GM23338 (cell line): ENCODE data around the gene ZNF426. TPM values are rescaled to one million over a fixed set of nuclear protein-coding genes. Genes with fewer than 3 reads are reported as not detected.

Experiments used
- ZNF331 ChIP-seq: fragments of 250-450 bp; sonication (Bioruptor Pico); IDR thresholded peaks from 2 replicates; pipeline ENCODE4 v1.5.0; 2020; ENCODE audit warnings: low read depth, mild to moderate bottlenecking, moderate library complexity
- polyA plus RNA-seq: library from polyadenylated mRNA; unstranded; fragments of >200 nt; fragmentation: Nextera tagmentation; extraction: Ambion mirVana; gene quantifications from 2 replicates; pipeline ENCODE4 v1.2.1, GENCODE V29; 2016
- total RNA-seq: library from RNA; depleted of rRNA; stranded (reverse); fragments of >200 nt; shearing (Covaris generic); gene quantifications from 2 replicates; pipeline ENCODE4 v1.2.3, GENCODE V29; 2014; rRNA removed

Gene ZNF426
- total and polyA plus RNA-seq, 2 experiments from 2014 or later: 11.0 to 22.7 TPM

DNA sequence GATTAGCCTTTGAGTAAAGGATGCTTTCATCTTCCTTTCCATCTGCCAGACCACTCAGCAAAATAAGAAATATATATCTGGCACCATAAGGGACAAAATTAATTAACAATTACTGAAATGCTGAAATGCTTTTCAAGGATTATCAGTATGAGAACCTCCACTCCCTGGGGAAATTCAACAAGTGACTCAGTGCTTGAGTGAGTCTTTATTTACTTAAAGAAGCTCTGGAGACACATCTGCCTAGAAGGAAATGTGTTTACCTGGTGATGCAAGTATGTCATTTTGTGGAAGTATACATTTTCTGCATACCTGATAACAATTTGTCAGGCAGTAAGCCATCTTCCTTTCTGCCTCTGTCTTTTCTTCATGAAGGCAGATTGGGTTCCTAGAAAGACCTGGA lies 63.5 kb downstream of the ZNF426 start (continued):
- no peak for TF ChIP-seq ZNF331 (CRISPR knock-in tag)

Other genes with a start within 250 kb of the ZNF426 start
- 3.3 and 11.8 TPM in 2 replicates for gene ZNF699, start 228.8 kb downstream of the ZNF426 start, total RNA-seq
- 2.6 and 3.0 TPM in 2 replicates for gene ZNF699, start 228.8 kb downstream of the ZNF426 start, polyA plus RNA-seq
- gene ZNF559, start 214.5 kb downstream of the ZNF426 start, total RNA-seq: 18.9 and 20.8 TPM in 2 replicates
- gene ZNF559, start 214.5 kb downstream of the ZNF426 start, polyA plus RNA-seq: 15.4 and 19.3 TPM in 2 replicates
- gene ZNF177, start 175.6 kb downstream of the ZNF426 start, total RNA-seq: 5.0 and 7.1 TPM in 2 replicates
- 5.6 and 5.8 TPM in 2 replicates for gene ZNF177, start 175.6 kb downstream of the ZNF426 start, polyA plus RNA-seq
- 12.0 and 13.9 TPM in 2 replicates for gene ZNF266, start 103.1 kb downstream of the ZNF426 start, total RNA-seq
- 11.0 and 12.7 TPM in 2 replicates for gene ZNF266, start 103.1 kb downstream of the ZNF426 start, polyA plus RNA-seq
- gene ZNF560, start 40.0 kb downstream of the ZNF426 start, total RNA-seq: 0.14 and 0.31 TPM in 2 replicates
- not detected in 2 replicates for gene ZNF560, start 40.0 kb downstream of the ZNF426 start, polyA plus RNA-seq
- gene ZNF121, start 45.9 kb upstream of the ZNF426 start, total RNA-seq: 252 and 263 TPM in 2 replicates
- 42.3 and 50.8 TPM in 2 replicates for gene ZNF121, start 45.9 kb upstream of the ZNF426 start, polyA plus RNA-seq
- gene ZNF561, start 82.6 kb upstream of the ZNF426 start, total RNA-seq: 69.9 and 71.1 TPM in 2 replicates
- 20.5 and 22.7 TPM in 2 replicates for gene ZNF561, start 82.6 kb upstream of the ZNF426 start, polyA plus RNA-seq
- 48.3 and 68.8 TPM in 2 replicates for gene ZNF562, start 136.5 kb upstream of the ZNF426 start, total RNA-seq
- 11.2 and 15.6 TPM in 2 replicates for gene ZNF562, start 136.5 kb upstream of the ZNF426 start, polyA plus RNA-seq
- gene ZNF846, start 230.1 kb upstream of the ZNF426 start, total RNA-seq: 4.2 and 14.8 TPM in 2 replicates
- gene ZNF846, start 230.1 kb upstream of the ZNF426 start, polyA plus RNA-seq: 6.0 and 7.6 TPM in 2 replicates